ENCODE results near the gene ZSCAN20.
A peak's percentile ranks its signal among the peaks of the same experiment; 100 is the strongest.

The ZSCAN20 gene

DNA sequence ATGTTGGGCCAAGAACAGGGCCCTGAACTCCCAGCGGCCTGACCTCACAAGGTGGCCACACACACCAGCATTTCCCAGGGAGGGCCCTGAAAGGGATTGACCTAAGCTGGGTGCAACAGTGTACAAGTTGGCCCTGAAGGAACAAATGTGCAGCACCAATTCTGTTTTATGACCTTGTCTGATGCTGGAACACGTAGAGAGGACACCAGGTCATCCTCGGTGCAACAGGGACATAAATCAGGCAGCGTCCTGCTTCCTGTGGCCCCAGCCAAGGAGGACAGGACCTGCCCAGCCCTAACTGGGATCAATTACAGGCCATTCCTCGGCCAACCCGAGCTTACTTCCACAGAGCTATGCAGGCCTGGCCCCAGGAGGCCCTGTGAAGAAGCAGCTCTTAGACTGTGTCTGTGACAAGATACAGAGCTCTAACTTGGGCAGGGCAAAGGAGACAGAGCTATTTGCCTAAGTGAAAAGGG lies 28.7 kb upstream of the ZSCAN20 start:
- no peak for DNase-seq (ENCODE audit: low spot score)

DNA sequence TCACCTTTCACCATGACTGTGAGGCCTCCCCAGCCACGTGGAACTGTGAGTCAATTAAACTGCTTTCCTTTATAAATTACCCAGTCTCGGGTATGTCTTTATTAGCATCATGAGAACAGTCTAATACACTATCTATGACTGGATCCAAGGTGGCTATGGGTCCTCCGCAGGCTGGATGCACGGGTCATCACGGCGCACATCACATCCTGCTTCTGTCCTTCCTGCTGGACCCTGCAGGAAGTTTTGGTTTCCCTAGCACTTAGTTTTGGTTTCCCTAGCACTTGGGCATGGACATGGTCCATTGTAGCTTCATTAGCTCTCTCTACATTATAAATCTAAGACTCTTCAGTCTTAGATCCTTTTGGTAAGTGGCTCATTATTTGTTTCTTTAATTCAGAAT lies 27.3 kb upstream of the ZSCAN20 start:
- DNase-seq (ENCODE audit: low spot score), result no peak

DNA sequence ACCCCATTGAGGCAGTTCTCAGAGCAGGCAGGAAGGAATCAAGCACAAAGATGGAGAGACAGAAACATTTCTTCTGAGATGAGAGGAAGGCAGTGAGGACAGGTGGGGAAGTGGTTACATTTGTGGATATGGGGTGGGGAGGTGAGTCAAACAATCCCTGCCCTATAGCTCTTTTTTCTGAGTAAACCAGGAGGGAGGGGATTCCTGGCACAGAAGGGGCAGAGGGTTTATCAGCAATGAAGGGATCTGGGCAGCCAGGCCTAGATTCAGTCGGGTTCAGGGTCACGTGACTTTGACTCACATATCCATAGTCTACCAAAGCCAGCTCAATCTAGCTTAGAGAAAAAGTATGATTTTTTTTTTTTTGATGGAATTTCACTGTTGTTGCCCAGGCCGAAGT lies 25.9 kb upstream of the ZSCAN20 start:
- no peak for DNase-seq (ENCODE audit: low spot score)

DNA sequence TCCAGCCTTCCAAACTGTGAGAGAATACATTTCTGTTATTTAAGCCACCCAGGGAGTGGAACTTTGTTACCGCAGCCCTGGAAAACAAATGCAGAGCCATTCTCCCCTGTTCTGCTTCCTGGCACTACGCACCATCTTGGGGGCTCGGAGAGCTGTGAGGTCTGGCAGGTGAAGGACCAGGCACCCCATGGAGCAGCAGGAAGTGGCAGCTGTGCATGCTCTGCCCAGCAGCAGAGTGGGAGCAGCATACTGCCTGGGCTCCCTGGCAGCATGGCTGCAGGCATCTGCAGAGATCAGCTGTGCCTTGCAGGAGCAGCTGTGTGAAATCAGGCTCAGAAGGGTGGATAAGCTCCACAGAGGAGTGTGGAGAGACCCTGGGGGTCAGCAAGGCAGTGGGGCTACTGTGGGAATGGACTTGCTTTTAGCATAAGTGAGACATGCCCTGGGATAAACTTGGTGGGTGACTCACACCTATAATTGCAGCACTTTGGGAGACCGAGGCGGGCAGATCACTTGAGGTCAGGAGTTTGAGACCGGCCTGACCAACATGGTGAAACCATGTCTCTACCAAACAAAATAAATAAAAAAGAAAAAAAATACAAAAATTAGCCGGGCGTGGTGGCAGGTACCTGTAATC lies 17.7 kb upstream of the ZSCAN20 start:
- no peak for DNase-seq (ENCODE audit: low spot score)

DNA sequence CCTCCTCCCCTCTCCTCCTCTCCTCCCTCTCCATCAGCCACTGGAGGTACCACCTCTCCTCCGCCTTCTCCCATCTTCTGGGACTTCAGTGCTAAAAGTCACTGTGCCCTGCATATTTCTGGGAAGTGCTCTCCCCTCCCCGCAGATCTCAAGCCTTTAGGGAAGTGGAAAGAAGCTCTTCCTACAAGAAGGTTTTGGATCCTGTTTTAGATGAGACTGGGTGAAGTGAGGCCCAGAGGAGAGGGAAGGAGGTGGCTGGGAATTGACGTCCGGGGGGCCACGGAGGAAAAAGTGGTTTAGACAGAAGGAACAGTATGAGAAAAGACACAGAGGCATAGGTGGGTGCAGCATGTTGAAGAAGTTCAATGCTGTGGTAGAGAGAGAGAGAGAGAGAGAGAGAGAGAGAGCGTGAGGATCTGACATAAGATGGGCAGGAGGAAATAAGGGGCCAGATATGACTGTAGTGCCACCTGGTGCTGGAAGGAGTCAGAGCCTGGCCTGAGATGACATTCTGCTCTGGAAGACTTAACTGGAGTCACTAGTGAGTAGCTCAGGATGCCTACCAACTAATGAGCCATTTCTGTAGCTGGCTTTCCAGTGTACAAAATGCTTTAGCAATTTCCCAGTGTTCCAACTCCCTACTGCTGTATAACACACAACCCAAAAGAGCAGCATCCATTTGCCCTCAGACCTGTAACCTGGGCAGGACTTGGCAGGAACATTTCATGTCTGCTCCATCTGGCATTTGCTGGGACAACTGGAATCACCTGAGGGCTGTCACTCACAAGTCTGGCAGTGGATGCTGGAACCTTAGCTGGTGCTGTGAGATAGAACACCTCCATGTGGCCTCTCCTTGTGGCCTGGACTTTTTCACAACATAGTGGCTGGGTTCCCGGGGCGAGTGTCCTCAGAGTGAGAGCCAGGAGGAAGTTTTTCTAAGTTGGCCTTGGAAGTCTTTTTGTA lies 16.6 kb upstream of the ZSCAN20 start:
- peak; percentile 76 for DNase-seq (ENCODE audit: low spot score)

DNA sequence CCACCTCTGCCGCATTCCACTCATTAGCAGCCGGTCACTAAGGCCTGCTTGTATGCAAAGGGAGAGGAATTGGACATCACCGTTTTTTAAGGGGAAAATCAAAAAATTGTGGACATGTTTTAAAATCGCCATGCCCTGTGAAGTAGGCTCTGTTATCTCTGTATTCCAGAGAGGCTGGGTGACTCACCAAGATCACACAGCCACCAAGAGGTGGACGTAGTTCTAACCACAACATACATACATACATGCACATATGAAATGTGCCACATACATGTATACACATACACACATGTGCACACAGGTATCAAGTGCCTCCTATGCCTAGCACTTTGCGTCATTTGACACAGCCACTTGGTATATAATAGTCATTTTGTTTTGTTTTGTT lies 16.0 kb upstream of the ZSCAN20 start:
- no peak for DNase-seq (ENCODE audit: low spot score)

DNA sequence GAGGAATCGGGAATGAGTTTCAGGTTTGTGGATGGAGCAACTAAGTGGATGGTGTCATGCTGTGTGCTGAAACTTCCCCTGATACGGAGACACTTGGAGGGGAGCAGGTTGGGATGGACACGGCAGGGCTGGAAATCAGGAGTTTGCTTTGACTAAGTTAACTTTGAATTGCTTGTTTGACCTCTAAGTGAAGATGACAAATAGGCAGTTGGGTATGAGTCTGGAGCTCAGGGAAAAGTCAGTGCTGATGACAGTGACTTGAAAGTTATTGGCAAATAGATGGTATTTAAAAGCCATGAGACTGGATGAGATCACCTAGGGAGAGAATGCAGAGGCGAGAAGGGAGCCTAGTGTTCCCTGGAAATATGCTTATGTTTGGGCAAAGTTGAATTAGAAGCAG lies 12.8 kb upstream of the ZSCAN20 start:
- DNase-seq (ENCODE audit: low spot score), result no peak

DNA sequence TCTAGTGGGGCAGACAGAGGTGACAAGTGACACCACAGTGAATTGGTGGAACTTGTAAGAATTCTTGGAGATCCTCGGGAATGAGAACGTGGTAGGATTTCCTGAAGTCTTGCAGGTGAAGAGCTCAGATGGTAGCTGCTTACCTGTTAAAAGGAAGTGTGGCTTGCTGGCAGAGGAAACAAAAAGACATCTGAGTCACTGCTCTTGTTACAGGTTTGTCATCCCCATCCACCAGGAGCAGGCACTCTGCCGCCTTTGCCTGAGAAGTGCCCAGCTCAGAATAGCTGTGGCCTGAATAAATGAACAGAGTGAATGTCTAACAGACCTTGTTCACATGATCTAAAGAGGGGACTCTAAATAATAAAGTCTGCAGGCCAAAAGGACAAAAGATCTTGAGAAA lies 12.3 kb upstream of the ZSCAN20 start:
- no peak for DNase-seq (ENCODE audit: low spot score)

DNA sequence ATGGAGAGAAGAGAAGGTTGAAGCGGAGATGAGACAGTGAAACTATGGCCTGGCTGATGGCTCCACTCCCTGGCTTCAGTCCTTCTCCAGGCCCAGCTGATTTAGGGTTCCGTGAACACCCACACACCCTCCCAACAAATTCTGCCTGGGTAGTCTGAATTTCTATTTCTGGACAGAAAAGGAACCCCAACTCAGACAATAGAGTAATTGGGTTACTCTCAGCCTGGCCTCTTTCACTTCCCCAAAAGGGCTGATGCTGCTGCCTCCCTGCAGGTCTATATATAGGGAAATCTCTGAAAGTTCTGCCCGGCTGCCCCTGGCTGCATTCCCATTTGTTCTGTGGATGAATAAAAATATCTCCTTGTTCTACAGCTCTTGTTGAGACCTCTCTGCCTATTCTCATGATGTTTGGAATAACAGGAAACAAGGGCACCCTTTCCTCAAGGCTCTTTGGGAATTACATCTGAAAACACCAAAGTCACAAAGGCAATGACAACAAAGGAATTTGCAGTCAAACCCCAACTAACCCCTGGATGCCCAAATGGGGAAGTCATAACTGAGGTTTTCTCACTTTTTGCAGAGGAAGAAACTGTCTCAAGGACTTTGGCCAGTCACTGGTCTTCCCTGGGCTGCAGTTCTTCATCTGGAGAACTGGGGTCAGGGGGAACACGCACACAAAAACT lies 11.4 kb upstream of the ZSCAN20 start:
- peak; percentile 57 for DNase-seq (ENCODE audit: low spot score)

DNA sequence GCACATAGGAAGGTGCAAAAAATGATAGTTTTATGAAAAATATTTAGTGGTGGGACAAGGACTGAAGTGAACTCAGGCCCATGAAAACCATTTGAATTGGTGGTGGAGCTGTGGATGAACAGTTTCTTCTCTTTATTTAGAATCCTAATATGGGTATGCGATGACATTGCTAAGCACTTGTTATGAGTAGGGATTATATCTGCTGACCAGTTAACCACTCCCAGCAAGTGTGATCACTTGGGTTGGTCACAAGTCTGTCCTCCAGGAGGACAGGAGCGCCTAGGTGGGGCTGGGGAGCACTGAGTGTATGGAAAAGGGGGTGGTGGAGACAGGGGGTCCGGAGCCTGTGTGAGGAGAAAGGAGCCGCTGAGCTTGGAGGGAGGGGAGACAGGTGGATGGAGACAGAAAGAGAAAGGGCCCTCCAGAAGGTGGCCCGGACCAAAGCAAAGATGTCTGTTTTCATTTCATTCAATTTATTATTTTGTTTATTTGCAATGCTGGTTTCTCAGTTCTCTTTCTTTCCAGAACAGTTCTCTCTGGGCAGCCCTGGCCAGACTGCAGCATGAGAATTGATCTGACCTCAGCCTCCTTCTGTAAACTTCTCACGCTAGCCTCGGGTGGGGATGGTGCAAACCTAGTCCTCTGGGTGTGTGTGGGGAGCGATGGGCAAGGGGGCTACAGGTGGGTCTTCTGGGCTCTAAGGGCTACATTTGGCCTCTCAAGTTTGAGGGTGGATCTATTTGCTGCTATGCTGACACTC lies 9.9 kb upstream of the ZSCAN20 start:
- no peak for DNase-seq (ENCODE audit: low spot score)

DNA sequence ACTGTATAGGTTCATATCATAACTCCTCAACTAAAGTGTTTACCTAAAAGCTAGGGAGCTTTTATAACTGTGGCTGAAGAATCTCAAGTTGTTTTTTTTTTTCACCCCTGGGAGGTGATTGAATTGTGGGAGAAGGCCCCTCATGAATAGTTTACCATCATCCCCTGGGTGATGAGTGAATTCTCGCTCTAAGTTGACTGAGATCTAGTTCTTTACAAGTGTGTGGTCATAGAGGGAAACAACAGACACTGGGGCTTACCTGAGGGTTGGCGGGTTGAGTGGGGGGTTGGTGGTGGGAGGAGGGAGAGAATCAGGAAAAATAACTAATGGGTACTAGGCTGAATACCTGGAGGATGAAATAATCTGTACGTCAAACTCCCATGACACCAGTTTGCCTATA lies 7.9 kb upstream of the ZSCAN20 start:
- no peak for DNase-seq (ENCODE audit: low spot score)

DNA sequence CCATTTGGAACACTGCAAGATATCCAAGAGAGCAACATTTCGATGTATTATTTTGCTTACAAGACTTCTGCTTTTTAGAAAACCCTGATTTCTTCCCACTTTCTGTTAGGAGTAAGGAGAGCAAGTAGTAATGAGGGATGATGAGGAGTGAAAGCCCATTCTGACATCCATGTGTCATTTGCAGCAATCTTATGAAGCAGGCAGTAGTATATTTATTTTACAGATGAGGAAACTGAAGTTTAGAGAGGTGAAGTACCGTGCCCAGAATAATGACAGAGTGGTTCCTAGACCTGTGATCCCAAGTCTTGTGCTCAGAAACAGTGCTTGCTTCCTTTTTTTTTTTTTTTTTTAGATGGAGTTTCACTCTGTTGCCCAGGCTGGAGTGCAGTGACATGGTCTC lies 7.1 kb upstream of the ZSCAN20 start:
- DNase-seq (ENCODE audit: low spot score), result no peak

DNA sequence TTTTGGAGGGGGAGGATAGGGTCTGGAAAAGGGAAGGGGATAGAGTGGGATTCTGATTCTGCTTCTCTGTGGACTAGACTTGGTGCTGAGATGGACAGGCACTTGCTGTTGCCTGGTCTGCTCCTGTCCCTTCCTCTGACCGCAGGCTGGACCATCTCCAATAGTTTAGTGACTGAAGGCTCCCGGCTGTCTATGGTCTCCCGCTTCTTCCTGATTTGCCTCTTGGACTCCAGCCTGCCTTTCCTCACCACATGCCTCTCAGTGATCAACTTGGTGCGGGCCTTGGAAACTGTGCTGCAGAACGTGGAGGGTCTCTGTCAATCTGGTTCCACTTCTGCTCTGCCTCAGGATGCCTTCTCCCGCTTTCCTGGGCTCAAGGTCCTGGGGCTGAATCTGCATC lies 6.3 kb upstream of the ZSCAN20 start:
- DNase-seq (ENCODE audit: low spot score), result no peak

DNA sequence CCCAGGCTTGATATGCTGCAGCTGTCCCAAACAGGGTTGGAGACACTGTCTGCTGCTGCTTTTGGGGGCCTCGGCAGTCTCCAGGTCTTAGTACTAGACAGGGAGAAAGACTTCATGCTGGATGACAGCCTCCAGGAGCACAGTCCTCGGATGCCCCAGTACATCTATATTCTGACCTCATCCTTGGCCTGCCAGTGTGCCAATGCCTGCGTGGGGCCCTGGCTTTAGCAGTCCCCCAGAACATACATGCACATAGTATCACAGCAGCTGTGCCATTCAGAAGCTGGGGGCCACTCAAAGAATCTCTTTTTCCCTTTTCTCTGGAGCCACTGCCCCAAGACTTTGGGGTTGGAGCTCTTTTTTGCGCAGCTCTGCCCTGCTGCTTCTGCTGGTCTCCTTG lies 4.4 kb upstream of the ZSCAN20 start:
- no peak for DNase-seq (ENCODE audit: low spot score)

DNA sequence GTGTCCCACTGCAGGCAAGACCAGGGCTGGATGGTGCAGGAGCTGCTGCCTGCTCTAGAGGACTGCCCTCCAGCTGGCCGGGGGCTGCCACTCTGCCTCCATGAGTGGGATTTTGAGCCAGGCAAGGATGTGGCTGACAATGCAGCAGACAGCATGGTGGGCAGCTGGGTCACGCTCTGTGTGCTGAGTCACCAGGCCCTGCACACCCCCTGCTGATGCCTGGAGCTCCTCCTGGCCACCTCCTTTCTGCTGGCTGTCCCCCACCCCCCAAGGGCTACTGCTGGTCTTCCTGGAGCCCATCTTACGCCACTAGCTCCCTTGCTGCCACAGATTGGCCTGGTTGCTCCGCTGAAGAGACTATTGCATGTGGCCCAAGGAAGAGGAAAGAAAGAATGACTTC lies 3.9 kb upstream of the ZSCAN20 start:
- no peak for DNase-seq (ENCODE audit: low spot score)

DNA sequence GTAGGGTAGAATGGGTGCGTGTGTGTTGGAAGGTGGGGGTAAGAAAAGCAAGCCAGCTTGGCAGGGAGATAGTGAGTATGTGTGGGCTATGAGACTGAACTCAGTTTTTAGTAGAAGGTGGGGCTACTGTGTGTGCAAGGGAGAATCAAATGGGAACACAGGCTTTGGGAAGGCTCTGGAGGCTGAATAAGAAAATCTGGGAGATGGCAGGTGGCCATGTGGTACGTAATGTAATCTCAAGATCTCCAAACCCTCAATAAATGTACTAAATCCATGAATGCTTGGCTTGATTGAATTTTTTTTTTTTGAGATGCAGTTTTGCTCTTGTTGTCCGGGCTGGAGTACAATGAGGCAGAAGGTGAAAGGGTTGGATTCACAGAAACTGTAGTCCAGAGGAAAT lies 3.5 kb upstream of the ZSCAN20 start:
- DNase-seq (ENCODE audit: low spot score), result no peak

DNA sequence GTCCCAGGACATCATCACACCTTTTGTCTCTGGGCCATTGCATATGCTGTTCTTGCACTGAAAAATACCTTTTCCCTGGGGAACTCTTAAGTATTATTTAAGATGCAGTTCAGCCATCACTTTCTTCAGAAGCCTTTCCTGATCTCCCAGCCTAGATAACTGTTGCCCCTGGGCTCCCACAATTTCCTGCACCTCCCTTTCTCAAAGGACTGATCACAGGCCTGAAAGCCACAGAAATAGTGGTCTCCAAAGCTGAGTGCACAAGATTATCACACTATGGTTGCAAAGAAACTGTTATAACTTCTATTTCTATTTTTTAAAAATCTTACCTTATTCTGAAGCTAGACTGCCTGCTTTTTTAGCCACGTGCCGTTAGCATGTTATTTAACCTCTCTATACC lies 2.8 kb upstream of the ZSCAN20 start:
- DNase-seq (ENCODE audit: low spot score), result no peak

DNA sequence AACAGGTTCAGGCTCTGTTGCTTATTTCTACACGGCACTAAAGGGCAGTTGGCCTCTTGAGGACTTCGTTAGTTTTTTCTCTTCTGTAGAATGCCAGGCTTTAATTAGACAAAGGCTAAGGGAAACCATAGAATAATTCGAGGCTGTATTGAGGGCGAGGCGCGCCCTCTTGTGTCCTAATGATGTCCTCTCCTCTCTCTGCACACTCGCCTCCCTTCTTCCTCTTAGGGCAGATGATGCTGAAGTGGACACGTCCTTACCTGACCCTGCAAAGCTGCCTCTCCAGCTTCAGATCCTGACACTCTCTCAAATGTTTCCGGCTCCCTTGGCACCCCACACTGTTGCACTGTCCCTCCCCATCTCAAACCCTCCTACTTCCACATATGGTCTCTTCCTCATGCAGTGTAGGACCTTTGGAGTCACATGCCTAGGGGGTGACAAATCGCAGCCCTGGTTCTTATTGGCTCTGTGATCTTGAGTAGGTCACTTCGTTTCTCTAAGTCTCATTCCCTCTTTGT lies 1.9 kb upstream of the ZSCAN20 start:
- peak; percentile 86 for DNase-seq (ENCODE audit: low spot score)

DNA sequence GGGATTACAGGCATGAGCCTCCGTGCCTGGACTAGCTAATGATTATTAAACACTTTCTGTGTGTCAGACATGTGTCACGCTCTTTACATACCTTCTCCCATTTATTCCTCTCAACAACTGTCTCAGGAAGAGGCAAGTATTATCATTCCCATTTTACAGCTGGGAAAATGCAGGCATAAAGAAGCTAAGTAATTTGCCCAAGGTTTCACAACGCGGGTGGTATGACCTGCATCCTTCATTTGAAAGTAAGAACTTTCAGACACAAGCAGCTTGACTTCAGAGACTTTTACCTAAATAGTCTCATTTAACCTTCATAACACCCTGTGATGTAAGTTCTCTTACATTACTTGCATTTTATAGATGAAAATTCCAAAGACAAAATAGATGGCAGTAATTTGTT lies 1.0 kb upstream of the ZSCAN20 start:
- no peak for DNase-seq (ENCODE audit: low spot score)

DNA sequence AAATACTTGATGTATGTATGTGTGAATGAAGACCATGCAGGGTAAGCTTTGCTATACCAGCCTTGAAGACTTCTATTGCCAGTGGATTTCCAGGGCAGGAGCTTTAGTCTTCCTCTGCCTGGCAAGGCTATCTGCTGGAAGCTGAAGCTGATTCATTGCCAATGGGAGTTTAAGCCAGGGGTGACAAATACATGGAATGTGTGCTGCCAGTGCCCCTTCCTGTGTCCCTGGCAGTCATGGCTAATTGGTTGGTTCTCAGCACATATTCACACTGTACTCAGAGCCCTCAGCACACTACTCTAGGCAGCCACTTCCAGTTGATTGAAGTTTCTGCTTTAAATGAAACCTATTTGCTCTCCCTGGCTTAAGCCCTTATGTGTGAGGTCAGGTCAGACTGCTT lies 1.5 kb downstream of the ZSCAN20 start:
- no peak for DNase-seq (ENCODE audit: low spot score)

DNA sequence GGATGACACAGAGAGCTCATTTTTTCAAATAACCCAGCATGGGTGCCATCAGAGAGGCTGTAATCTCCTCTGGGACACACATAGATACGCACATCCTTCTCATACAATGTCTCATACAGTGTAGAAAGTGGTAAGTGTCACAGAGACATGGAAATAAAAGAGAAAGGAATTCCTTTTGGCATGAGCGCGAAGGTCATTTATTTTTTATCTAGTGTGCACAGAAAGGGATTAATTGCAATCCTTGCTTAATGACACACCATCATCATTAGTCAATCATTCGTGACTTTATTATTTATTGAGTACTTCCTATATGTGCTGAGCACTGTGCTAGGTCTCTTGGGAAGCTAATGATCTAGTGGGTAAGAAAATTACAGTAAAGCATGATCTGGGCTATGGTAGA lies 5.0 kb downstream of the ZSCAN20 start:
- no peak for DNase-seq (ENCODE audit: low spot score)

DNA sequence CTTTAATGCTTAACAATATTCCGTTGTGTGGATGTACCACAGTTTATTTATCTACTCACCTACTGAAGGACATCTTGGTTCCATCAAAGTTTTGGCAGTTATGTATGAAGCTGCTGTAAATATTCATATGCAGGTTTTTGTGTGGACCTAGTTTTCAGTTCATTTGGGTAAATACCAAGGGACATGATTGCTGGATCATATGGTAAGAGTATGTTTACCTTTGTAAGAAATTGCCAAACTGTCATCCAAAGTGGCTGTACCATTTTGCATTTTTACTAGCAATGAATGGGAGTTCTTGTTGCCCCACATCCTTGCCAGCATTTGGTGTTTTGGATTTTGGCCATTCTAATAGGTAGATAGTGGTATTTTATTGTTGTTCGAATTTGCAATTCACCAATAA lies 10.0 kb downstream of the ZSCAN20 start:
- no peak for DNase-seq (ENCODE audit: low spot score)
